ENCODE results near the gene TRPM5. TPM values are rescaled to one million over a fixed set of nuclear protein-coding genes. Genes with fewer than 3 reads are reported as not detected.

Gene TRPM5
- polyA plus RNA-seq, 1 of the 3 experiments (the other 2 are of a cell fraction): not detected

GRCh38 chr11:2458321-2458720 lies 14.0 kb upstream of the TRPM5 start:
- Histone ChIP-seq H3K9me2 (no peaks in the 10 kb centered on the region), H3K4me3 (ENCODE audit: low read depth in 2 of 2, low read length in 1 of 2) (no peak overlapping the region), H3K4me2 (no peak overlapping the region), H3K79me2 (ENCODE audit: insufficient read depth) (no peaks in the 10 kb centered on the region), H3F3A (replicated peaks; ENCODE audit: insufficient read depth) (no peaks in the 10 kb centered on the region), H3K36me3 (replicated peaks in 1 of 2; ENCODE audit: control insufficient read depth in 1 of 2, insufficient read depth in 2 of 2, low read length in 1 of 2) (no peaks in the 10 kb centered on the region), H2AFZ (ENCODE audit: low read depth) (no peak overlapping the region), H3K27ac (ENCODE audit: low read depth in 2 of 2, low read length in 1 of 2) (no peak overlapping the region), H3K9me3 (no peaks in the 10 kb centered on the region), H4K20me1 (ENCODE audit: insufficient read depth) (no peaks in the 10 kb centered on the region), H3K4me1 (ENCODE audit: control insufficient read depth in 1 of 2, insufficient read depth in 2 of 2, low read depth in 1 of 2, low read length in 1 of 2) (peaks cover 0 to 26% of the 10 kb centered on the region in 2 experiments; a peak in 1 of 4 replicates), H3K27me3 (ENCODE audit: insufficient read depth) (no peaks in the 10 kb centered on the region), H3K9ac (no peak overlapping the region)
- CTCF ChIA-PET: interaction anchor here (0.6 to 1.3 kb wide), 4 partner anchors 13 to 576 kb away, joined by 3 to 5 read pairs (median 4); partner anchors contain the start of gene KCNQ1
- TF ChIP-seq ELF1 (IDR thresholded peaks at IDR 0.05) (no peak), YY1 (IDR thresholded peaks at IDR 0.05; ENCODE audit: low read depth) (no peak), MXI1 (IDR thresholded peaks at IDR 0.05; ENCODE audit: low read depth, low read length) (no peak), RXRA (IDR thresholded peaks at IDR 0.05; ENCODE audit: borderline replicate concordance, low read depth) (no peak), CHD2 (IDR thresholded peaks at IDR 0.05; ENCODE audit: low read length, partially characterized antibody) (no peak), TCF12 (IDR thresholded peaks at IDR 0.05) (no peak), ZBTB33 (IDR thresholded peaks at IDR 0.05; ENCODE audit: borderline replicate concordance, low read depth) (no peak), SMC3 (IDR thresholded peaks at IDR 0.05; ENCODE audit: low read depth, low read length) (no peak), IRF3 (IDR thresholded peaks at IDR 0.05; ENCODE audit: low read depth, low read length) (no peak), RFX5 (IDR thresholded peaks at IDR 0.05; ENCODE audit: low read length) (no peak)
- POLR2A ChIA-PET: no interaction called here
- DNase-seq: no peak
- 62% methylated on average over 11 of the region's 13 CpGs for WGBS (ENCODE audit: low lambda C conversion rate)

GRCh38 chr11:2453436-2453835 lies 9.1 kb upstream of the TRPM5 start:
- CTCF ChIA-PET: interaction anchor here (1.2 kb wide), 2 partner anchors 33 to 78 kb away, joined by 4 to 5 read pairs; no protein-coding TSS in a partner anchor
- Histone ChIP-seq H3K36me3 (replicated peaks in 1 of 2; ENCODE audit: control insufficient read depth in 1 of 2, insufficient read depth in 2 of 2, low read length in 1 of 2) (no peaks in the 10 kb centered on the region), H3K9me3 (no peaks in the 10 kb centered on the region), H3K27ac (ENCODE audit: low read depth in 2 of 2, low read length in 1 of 2) (no peak overlapping the region), H3F3A (replicated peaks; ENCODE audit: insufficient read depth) (no peaks in the 10 kb centered on the region), H2AFZ (ENCODE audit: low read depth) (no peak overlapping the region), H4K20me1 (ENCODE audit: insufficient read depth) (no peaks in the 10 kb centered on the region), H3K4me1 (ENCODE audit: control insufficient read depth in 1 of 2, insufficient read depth in 2 of 2, low read depth in 1 of 2, low read length in 1 of 2) (no peaks in the 10 kb centered on the region; a peak in 1 of 4 replicates), H3K79me2 (ENCODE audit: insufficient read depth) (no peaks in the 10 kb centered on the region), H3K9me2 (no peaks in the 10 kb centered on the region), H3K9ac (no peak overlapping the region), H3K4me2 (no peak overlapping the region), H3K27me3 (ENCODE audit: insufficient read depth) (no peaks in the 10 kb centered on the region), H3K4me3 (ENCODE audit: low read depth in 2 of 2, low read length in 1 of 2) (no peak overlapping the region)
- TF ChIP-seq POLR2AphosphoS5 (IDR thresholded peaks at IDR 0.05; ENCODE audit: low read depth, low read length): no peak
- no peak for TF ChIP-seq TCF12 (IDR thresholded peaks at IDR 0.05)
- TF ChIP-seq PBX3 (IDR thresholded peaks at IDR 0.05): no peak
- no peak for TF ChIP-seq RCOR1 (IDR thresholded peaks at IDR 0.05; ENCODE audit: low read length)
- WGBS (ENCODE audit: low lambda C conversion rate): 50% methylated on average over 5 of the region's 5 CpGs
- POLR2A ChIA-PET: no interaction called here
- DNase-seq: no peak

Measured in SK-N-SH (cell line).